GM12891 (cell line): ENCODE data around the gene DDX25.

ENCODE experiments used
- DNase-seq: peaks from one replicate; pipeline ENCODE4 v3.0.0; 2011; ENCODE audit warnings: low spot score; ENCODE audit not compliant: insufficient read length
- FAIRE-seq: peaks from 2 replicates; lab custom pipeline; 2011; peaks lifted over from hg19 to GRCh38; lab: Jason Lieb, UNC
- PAX5 ChIP-seq: IDR thresholded peaks from 2 replicates; pipeline ENCODE4 v1.6.1; 2011; ENCODE audit warnings: low read length, moderate library complexity, mild to moderate bottlenecking; ENCODE audit not compliant: insufficient read depth, severe bottlenecking
- POLR2A ChIP-seq: IDR thresholded peaks from 2 replicates; pipeline ENCODE4 v1.6.1; 2011; ENCODE audit warnings: low read depth, low read length, control low read depth
- POLR2AphosphoS5 ChIP-seq: IDR thresholded peaks from 2 replicates; pipeline ENCODE4 v1.6.1; 2011; ENCODE audit warnings: low read depth, low read length, control low read depth
- POU2F2 ChIP-seq: IDR thresholded peaks from 2 replicates; pipeline ENCODE4 v1.6.1; 2011; ENCODE audit warnings: low read depth, mild to moderate bottlenecking, control low read depth, low read length, moderate library complexity
- SPI1 ChIP-seq: IDR thresholded peaks from 2 replicates; pipeline ENCODE4 v1.6.1; 2011; ENCODE audit warnings: low read depth, low read length, control low read depth
- TAF1 ChIP-seq: IDR thresholded peaks from 2 replicates; pipeline ENCODE4 v1.6.1; 2011; ENCODE audit warnings: low read depth, low read length, control low read depth

Gene DDX25

GRCh38 chr11:125960771-125961170 lies 56.5 kb downstream of the DDX25 start:
- TF ChIP-seq SPI1 (no peak), PAX5 (no peak), POLR2A (no peak), POU2F2 (no peak), TAF1 (no peak), POLR2AphosphoS5 (no peak)
- no peak for FAIRE-seq

GRCh38 chr11:125967515-125967914 lies 63.2 kb downstream of the DDX25 start:
- DNase-seq (no peak), FAIRE-seq (no peak)
- TF ChIP-seq SPI1 (no peak), TAF1 (no peak), POLR2AphosphoS5 (no peak), POLR2A (no peak), PAX5 (no peak), POU2F2 (no peak)

More at GRCh38 chr11:125960771-125961170, 56.5 kb downstream of the DDX25 start:
- no peak for DNase-seq

DNA sequence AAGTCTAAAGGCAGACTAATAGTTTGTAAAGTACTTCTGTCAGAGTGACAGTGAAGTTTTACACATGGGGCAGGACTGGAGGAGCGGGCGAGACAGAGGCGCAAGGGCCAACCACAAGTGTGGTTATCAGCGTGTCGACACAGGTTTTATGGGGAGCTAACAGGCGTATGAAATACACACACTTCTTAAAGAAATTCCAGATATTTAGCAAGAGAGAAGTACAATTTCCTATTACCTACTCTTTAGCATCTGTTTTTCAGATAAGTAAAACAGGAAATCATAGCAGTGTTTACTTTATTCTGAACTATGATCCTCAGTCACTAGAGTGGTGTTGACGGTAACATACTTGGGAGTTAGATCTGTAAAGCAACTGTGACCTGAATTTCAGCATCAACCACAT lies 64.0 kb downstream of the DDX25 start:
- no peak for TF ChIP-seq PAX5
- no peak for TF ChIP-seq TAF1
- no peak for TF ChIP-seq SPI1
- TF ChIP-seq POU2F2, result no peak
- TF ChIP-seq POLR2A, result no peak
- no peak for TF ChIP-seq POLR2AphosphoS5

DNA sequence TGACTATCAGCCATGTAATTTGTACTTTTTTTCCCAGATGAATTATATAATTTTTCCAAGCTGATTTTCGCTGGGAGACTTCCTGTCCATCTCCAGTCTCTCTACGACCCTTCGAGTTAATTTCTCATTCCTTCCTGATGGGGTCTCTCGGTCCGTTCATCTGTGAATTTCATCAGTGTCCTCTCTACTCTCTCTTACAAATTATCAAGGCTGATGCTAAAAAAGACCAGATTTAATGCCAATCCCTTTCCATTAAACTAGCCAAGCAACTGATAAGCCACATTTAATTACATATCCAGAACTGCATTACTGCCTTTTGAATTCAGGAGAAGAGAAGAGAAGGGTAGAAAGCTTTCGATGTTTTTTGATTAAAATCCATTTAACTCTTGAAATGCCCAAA lies 67.3 kb downstream of the DDX25 start:
- no peak for TF ChIP-seq PAX5
- no peak for TF ChIP-seq SPI1
- no peak for TF ChIP-seq POU2F2
- no peak for TF ChIP-seq POLR2A
- TF ChIP-seq POLR2AphosphoS5, result no peak
- no peak for TF ChIP-seq TAF1
- FAIRE-seq, result no peak
- no peak for DNase-seq

More for the DNA sequence above, 64.0 kb downstream of the DDX25 start:
- no peak for DNase-seq
- FAIRE-seq, result no peak

GRCh38 chr11:125974284-125974683 lies 70.0 kb downstream of the DDX25 start:
- DNase-seq, result no peak
- FAIRE-seq, result no peak
- no peak for TF ChIP-seq SPI1
- no peak for TF ChIP-seq POLR2A
- no peak for TF ChIP-seq POU2F2
- no peak for TF ChIP-seq TAF1
- no peak for TF ChIP-seq POLR2AphosphoS5
- no peak for TF ChIP-seq PAX5

DNA sequence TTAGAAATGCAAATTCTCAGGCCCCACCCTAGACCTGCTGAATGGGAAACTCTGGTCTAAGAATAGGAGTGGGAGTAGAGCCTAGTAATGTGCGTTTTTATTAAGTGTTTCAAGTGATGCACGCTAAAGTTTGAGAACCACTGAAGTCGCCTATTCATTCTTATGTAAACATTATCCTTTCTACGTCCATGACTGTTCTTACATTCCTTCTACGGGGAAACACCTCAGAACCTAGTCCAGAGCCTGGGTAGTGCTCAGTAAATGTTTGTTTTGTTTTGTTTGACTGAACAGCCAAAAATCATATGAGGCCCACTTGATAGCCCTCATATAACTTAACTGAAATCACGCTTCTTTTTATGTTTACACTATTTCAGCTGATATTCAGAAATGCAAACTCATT lies 71.3 kb downstream of the DDX25 start:
- FAIRE-seq (no peak), DNase-seq (no peak)
- TF ChIP-seq PAX5 (no peak), POLR2AphosphoS5 (no peak)

DNA sequence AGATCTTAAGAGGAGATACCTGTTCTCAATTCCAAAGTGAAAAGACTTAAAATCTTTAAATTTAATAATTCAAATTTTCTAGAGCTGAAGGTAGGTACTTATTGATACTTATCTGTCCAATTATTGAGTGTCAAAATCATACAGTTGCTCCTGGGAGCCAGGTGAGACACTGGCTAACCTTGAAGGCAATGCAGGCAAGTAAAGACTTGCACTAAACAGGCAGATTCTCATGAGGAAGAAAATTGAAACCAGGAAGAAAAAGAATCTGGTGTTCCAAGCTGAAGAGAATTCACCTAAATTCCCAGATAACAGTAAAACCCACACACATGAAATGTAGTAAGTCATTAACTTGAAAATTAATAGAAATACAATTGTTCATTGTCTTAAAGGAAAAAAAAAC lies 71.8 kb downstream of the DDX25 start:
- TF ChIP-seq POLR2AphosphoS5 (no peak), TAF1 (no peak), POLR2A (no peak), PAX5 (no peak), SPI1 (no peak)
- DNase-seq (no peak), FAIRE-seq (no peak)

DNA sequence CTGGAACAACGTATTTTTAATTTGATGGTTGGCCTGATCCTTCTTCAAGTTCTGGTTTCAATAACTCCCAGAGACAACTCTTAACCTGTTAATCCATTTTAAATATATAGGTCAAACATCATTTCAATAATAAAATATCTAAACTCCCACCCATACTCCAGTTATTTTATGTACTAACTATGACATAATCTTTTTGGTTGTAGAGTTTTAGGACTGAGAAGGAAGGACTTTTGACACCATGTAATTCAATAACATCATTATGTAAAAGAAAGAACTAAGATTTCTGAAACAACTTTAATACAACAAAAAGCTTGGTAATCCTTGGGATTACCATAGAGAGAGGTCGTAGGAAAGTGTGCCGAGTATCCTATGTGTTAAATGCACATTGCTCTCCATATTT lies 73.0 kb downstream of the DDX25 start:
- DNase-seq, result no peak
- TF ChIP-seq TAF1 (no peak), PAX5 (no peak), POLR2AphosphoS5 (no peak), POU2F2 (no peak), POLR2A (no peak), SPI1 (no peak)
- FAIRE-seq, result no peak

GRCh38 chr11:125978181-125978716 lies 73.9 kb downstream of the DDX25 start:
- no peak for DNase-seq
- no peak for FAIRE-seq
- TF ChIP-seq SPI1 (no peak), POU2F2 (no peak)
